H1 (cell line): ENCODE results near the gene ACYP2. TPM values are rescaled to one million over a fixed set of nuclear protein-coding genes. Genes with fewer than 3 reads are reported as not detected.

Source experiments
- CTCF ChIA-PET: fragments of 300-600 bp; sonication (Branson Sonifier 250); formaldehyde crosslinking; loops from one replicate; lab custom pipeline; 2021; ENCODE audit not compliant: partially characterized antibody; lab: Charles Lee
- POLR2A ChIA-PET: fragments of 300-600 bp; sonication (Branson Sonifier 250); formaldehyde crosslinking; loops from one replicate; lab custom pipeline; 2021; ENCODE audit warnings: inconsistent platforms; ENCODE audit not compliant: partially characterized antibody; lab: Charles Lee
- DNase-seq, 2 experiments: peaks; one replicate each; pipeline versions ENCODE4 v3.0.0 to v3.0.0-alpha.2; 2010 to 2022; ENCODE audit warnings: low spot score in 2 of 2, low read depth in 1 of 2, mixed read lengths in 1 of 2
- FAIRE-seq: peaks from 2 replicates; lab custom pipeline; 2011; peaks lifted over from hg19 to GRCh38; lab: Jason Lieb, UNC
- H2AFZ ChIP-seq: 2 replicates; pipeline ENCODE4 v1.8.1; 2012; ENCODE audit warnings: low read length, inconsistent platforms
- H2AK5ac ChIP-seq: 2 replicates; pipeline ENCODE4 v1.6.1; 2013; ENCODE audit warnings: low read depth, low read length
- H2BK120ac ChIP-seq: replicated peaks from 2 replicates; pipeline ENCODE3; 2013; ENCODE audit warnings: low read depth, low read length, inconsistent platforms
- H2BK12ac ChIP-seq: 2 replicates; pipeline ENCODE4 v1.6.1; 2013; ENCODE audit warnings: low read depth, low read length
- H2BK15ac ChIP-seq: 2 replicates; pipeline ENCODE4 v1.6.1; 2013; ENCODE audit warnings: low read length
- H2BK20ac ChIP-seq: 2 replicates; pipeline ENCODE4 v1.6.1; 2013; ENCODE audit warnings: low read length
- H2BK5ac ChIP-seq: 2 replicates; pipeline ENCODE4 v1.6.1; 2013; ENCODE audit warnings: low read depth, low read length
- H3K14ac ChIP-seq: 2 replicates; pipeline ENCODE4 v1.6.1; 2013; ENCODE audit warnings: inconsistent platforms; ENCODE audit not compliant: insufficient read length
- H3K18ac ChIP-seq: 2 replicates; pipeline ENCODE4 v1.6.1; 2013; ENCODE audit warnings: low read length; ENCODE audit errors: extremely low read depth
- H3K23ac ChIP-seq: 2 replicates; pipeline ENCODE4 v1.6.1; 2013; ENCODE audit warnings: inconsistent platforms; ENCODE audit not compliant: insufficient read length
- H3K23me2 ChIP-seq: 2 replicates; pipeline ENCODE4 v1.6.1; 2013; ENCODE audit warnings: low read depth, low read length
- H3K27ac ChIP-seq: 2 replicates; pipeline ENCODE4 v1.6.1; 2011; ENCODE audit warnings: low read depth, low read length, inconsistent platforms
- H3K27me3 ChIP-seq, 4 experiments: replicated peaks in 1 of 4; 1 replicate in 1 of 4; 2 replicates in 3 of 4; pipeline versions ENCODE4 v1.6.1 to v1.8.1; 2011 to 2013; ENCODE audit warnings: low read length in 3 of 4, mild to moderate bottlenecking in 3 of 4, inconsistent platforms in 2 of 4, mixed read lengths in 2 of 4, moderate library complexity in 1 of 4; ENCODE audit not compliant: control insufficient read depth in 3 of 4, insufficient read depth in 3 of 4; ENCODE audit errors: extremely low read depth in 1 of 4
- H3K36me3 ChIP-seq, 4 experiments: 2 replicates each; pipeline versions ENCODE4 v1.6.1 to v1.8.1; 2011 to 2013; ENCODE audit warnings: mild to moderate bottlenecking in 4 of 4, low read length in 3 of 4, moderate library complexity in 2 of 4, control low read depth in 1 of 4, inconsistent platforms in 1 of 4; ENCODE audit not compliant: insufficient read depth in 4 of 4, control insufficient read depth in 2 of 4
- H3K4ac ChIP-seq: replicated peaks from 2 replicates; pipeline ENCODE3; 2013; ENCODE audit warnings: low read length, low read depth, mixed read lengths, inconsistent platforms; ENCODE audit not compliant: insufficient read length
- H3K4me1 ChIP-seq, 4 experiments: replicated peaks in 1 of 4; 1 replicate in 1 of 4; 2 replicates in 3 of 4; pipeline versions ENCODE4 v1.6.1 to v1.8.1; 2011 to 2013; ENCODE audit warnings: low read length in 3 of 4, inconsistent platforms in 2 of 4, mixed read lengths in 1 of 4; ENCODE audit not compliant: insufficient read depth in 4 of 4, control insufficient read depth in 3 of 4
- H3K4me2 ChIP-seq, 2 experiments: 2 replicates each; pipeline versions ENCODE4 v1.6.1 to v1.8.1; 2011 to 2013; ENCODE audit warnings: low read depth in 2 of 2, low read length in 2 of 2, control low read depth in 1 of 2, inconsistent platforms in 1 of 2, mild to moderate bottlenecking in 1 of 2; ENCODE audit not compliant: insufficient read depth in 1 of 2
- H3K4me3 ChIP-seq, 4 experiments: fragments of 200-600, 300-600 bp in 1 of 4; sonication (generic), shearing (Covaris generic), sonication (Bioruptor Twin) in 1 of 4; 2 replicates each; pipeline versions ENCODE4 v1.5.1 to v1.8.1; 2011 to 2016; ENCODE audit warnings: low read length in 4 of 4, low read depth in 3 of 4, control low read depth in 2 of 4, inconsistent platforms in 2 of 4, mild to moderate bottlenecking in 2 of 4, mixed read lengths in 1 of 4, moderate library complexity in 1 of 4; ENCODE audit not compliant: insufficient read depth in 2 of 4; ENCODE audit errors: extremely low read depth in 1 of 4
- H3K56ac ChIP-seq: replicated peaks from 2 replicates; pipeline ENCODE3; 2013; ENCODE audit warnings: low read depth, mild to moderate bottlenecking, mixed read lengths, low read length, inconsistent platforms; ENCODE audit not compliant: insufficient read length
- H3K79me1 ChIP-seq: 2 replicates; pipeline ENCODE4 v1.6.1; 2013; ENCODE audit warnings: low read depth, low read length, control low read depth
- H3K79me2 ChIP-seq, 2 experiments: 2 replicates each; pipeline versions ENCODE4 v1.6.1 to v1.8.1; 2012 to 2013; ENCODE audit warnings: low read length in 2 of 2, mild to moderate bottlenecking in 2 of 2, inconsistent platforms in 1 of 2; ENCODE audit not compliant: insufficient read depth in 2 of 2, control insufficient read depth in 1 of 2
- H3K9ac ChIP-seq, 4 experiments: replicated peaks in 1 of 4; 1 replicate in 1 of 4; 2 replicates in 3 of 4; pipeline versions ENCODE4 v1.6.1 to v1.8.1; 2011 to 2013; ENCODE audit warnings: low read depth in 3 of 4, low read length in 3 of 4, control low read depth in 2 of 4, mild to moderate bottlenecking in 2 of 4, moderate library complexity in 2 of 4, inconsistent platforms in 1 of 4; ENCODE audit errors: extremely low read depth in 1 of 4
- H3K9me3 ChIP-seq, 2 experiments: 2 replicates each; pipeline versions ENCODE4 v1.6.1 to v1.8.1; 2012 to 2013; ENCODE audit warnings: mild to moderate bottlenecking in 2 of 2, moderate library complexity in 2 of 2, control low read depth in 1 of 2, inconsistent platforms in 1 of 2, low read depth in 1 of 2, low read length in 1 of 2, mixed read lengths in 1 of 2; ENCODE audit not compliant: insufficient read depth in 2 of 2
- H4K20me1 ChIP-seq, 2 experiments: replicated peaks in 1 of 2; 2 replicates each; pipeline versions ENCODE3 to v1.8.1; 2011 to 2013; ENCODE audit warnings: inconsistent platforms in 2 of 2, low read length in 2 of 2, mild to moderate bottlenecking in 1 of 2; ENCODE audit not compliant: insufficient read depth in 2 of 2, control insufficient read depth in 1 of 2
- H4K5ac ChIP-seq: 2 replicates; pipeline ENCODE4 v1.6.1; 2013; ENCODE audit warnings: low read length, low read depth, mixed read lengths, inconsistent platforms; ENCODE audit not compliant: insufficient read length
- H4K8ac ChIP-seq: 2 replicates; pipeline ENCODE4 v1.8.0; 2013; ENCODE audit warnings: mild to moderate bottlenecking, moderate library complexity, low read length, inconsistent platforms; ENCODE audit not compliant: insufficient read depth; ENCODE audit errors: extremely low read depth
- H4K91ac ChIP-seq: replicated peaks from 2 replicates; pipeline ENCODE3; 2013; ENCODE audit warnings: low read length, mixed read lengths, inconsistent platforms; ENCODE audit not compliant: insufficient read length
- BACH1 ChIP-seq: IDR thresholded peaks from 2 replicates; pipeline ENCODE4 v1.6.1; 2012; ENCODE audit warnings: low read length, improper control_type of control experiment
- BCL11A ChIP-seq, 2 experiments: IDR thresholded peaks; one replicate each; pipeline ENCODE4 v1.6.1; 2011; ENCODE audit warnings: low read depth in 2 of 2, low read length in 2 of 2, mild to moderate bottlenecking in 2 of 2
- CBX8 ChIP-seq: fragments of 300-800, 300-1000 bp; sonication (generic); IDR thresholded peaks from 2 replicates; pipeline ENCODE4 v1.7.1; 2016; ENCODE audit warnings: low read depth, low read length, borderline replicate concordance
- CEBPB ChIP-seq: IDR thresholded peaks from 2 replicates; pipeline ENCODE4 v1.6.1; 2012; ENCODE audit warnings: low read depth, low read length
- EP300 ChIP-seq, 2 experiments: IDR thresholded peaks; 1 replicate in 1 of 2; 2 replicates in 1 of 2; pipeline ENCODE4 v1.6.1; 2011 to 2012; ENCODE audit warnings: low read depth in 2 of 2, low read length in 2 of 2, mild to moderate bottlenecking in 2 of 2, borderline replicate concordance in 1 of 2, inconsistent platforms in 1 of 2, moderate library complexity in 1 of 2
- HDAC6 ChIP-seq: IDR thresholded peaks from one replicate; pipeline ENCODE4 v1.7.1; 2012; ENCODE audit warnings: low read depth, mild to moderate bottlenecking, inconsistent platforms, low read length, moderate library complexity
- MAX ChIP-seq: IDR thresholded peaks from 2 replicates; pipeline ENCODE4 v1.6.1; 2012; ENCODE audit warnings: inconsistent platforms
- NANOG ChIP-seq: IDR thresholded peaks from 2 replicates; pipeline ENCODE4 v1.6.1; 2011; ENCODE audit warnings: low read length, low read depth, mild to moderate bottlenecking, inconsistent platforms; ENCODE audit not compliant: insufficient read depth, poor library complexity, severe bottlenecking
- POU5F1 ChIP-seq: IDR thresholded peaks from 2 replicates; pipeline ENCODE4 v1.6.1; 2011; ENCODE audit warnings: low read depth, mild to moderate bottlenecking, low read length, moderate library complexity
- RFX5 ChIP-seq: IDR thresholded peaks from 2 replicates; pipeline ENCODE4 v1.6.1; 2011; ENCODE audit warnings: low read depth, low read length, improper control_type of control experiment, borderline replicate concordance
- SP4 ChIP-seq: IDR thresholded peaks from 2 replicates; pipeline ENCODE4 v1.6.1; 2012; ENCODE audit warnings: low read length, inconsistent platforms
- USF2 ChIP-seq: IDR thresholded peaks from 2 replicates; pipeline ENCODE4 v1.6.1; 2011; ENCODE audit warnings: low read length, improper control_type of control experiment
- ZNF274 ChIP-seq: IDR thresholded peaks from 2 replicates; pipeline ENCODE4 v1.7.0; 2012; ENCODE audit warnings: low read length, borderline replicate concordance; ENCODE audit errors: extremely low read depth
- WGBS, 2 experiments: shearing (Covaris generic) in 1 of 2; methylation state at CpG; one replicate each; pipeline versions ENCODE4 v1.1.6 to v1.1.7; 2013 to 2015; ENCODE audit warnings: low lambda C conversion rate in 2 of 2, mixed read lengths in 2 of 2, inconsistent platforms in 1 of 2, low coverage in 1 of 2, missing lambda C conversion rate in 1 of 2; ENCODE audit not compliant: insufficient replicate concordance in 2 of 2, insufficient coverage in 1 of 2, insufficient read length in 1 of 2; ENCODE audit errors: extremely low coverage in 1 of 2, missing lambda C conversion rate in 1 of 2; 5-methylcytosine and 5-hydroxymethylcytosine counted together
- polyA plus RNA-seq, 7 experiments: library from polyadenylated mRNA; depleted of rRNA in 3 of 7; stranded (reverse) in 5 of 7; unstranded in 2 of 7; fragments of >200 nt in 5 of 7; fragments of 200-250 nt in 2 of 7; gene quantifications; 1 replicate in 5 of 7; 2 replicates in 1 of 7; 4 replicates in 1 of 7; pipeline versions ENCODE4 v1.2.1 to v1.2.3, GENCODE V29; 2011 to 2013; ENCODE audit warnings: missing spikeins in 2 of 7, mixed read lengths in 2 of 7
- total RNA-seq: library from RNA; stranded (reverse); fragmentation: NEBNext Ultra II Directional; extraction: Animal tissue kit (Norgen Biotek cat#: 25700); gene quantifications from 2 replicates; pipeline ENCODE4 v1.2.1, GENCODE V29; 2021

Gene ACYP2
- total and polyA plus RNA-seq, 2 of the 8 experiments (the other 6 are each of a cell fraction or from before 2014, with no cell fraction given) = 3.4 to 4.4 TPM

GRCh38 chr2:54067851-54068375 is 47.5 kb upstream of the ACYP2 start:
- Histone ChIP-seq H3K9ac (no peak overlapping the region), H2BK5ac (no peak overlapping the region), H4K91ac (no peak overlapping the region), H3K18ac (no peak overlapping the region), H3K79me1 (no peaks in the 10 kb centered on the region), H3K79me2 (no peaks in the 10 kb centered on the region), H4K5ac (no peak overlapping the region), H3K23me2 (no peaks in the 10 kb centered on the region), H2BK12ac (no peak overlapping the region), H3K27ac (no peak overlapping the region), H3K14ac (no peak overlapping the region), H3K23ac (no peak overlapping the region), H2AFZ (no peak overlapping the region), H3K4me3 (no peak overlapping the region), H4K8ac (no peak overlapping the region), H3K4me2 (no peak overlapping the region), H2BK120ac (no peak overlapping the region), H3K9me3 (no peaks in the 10 kb centered on the region), H2BK20ac (no peak overlapping the region), H3K4ac (no peak overlapping the region), H3K4me1 (no peaks in the 10 kb centered on the region), H3K56ac (no peak overlapping the region), H3K36me3 (no peaks in the 10 kb centered on the region), H3K27me3 (no peaks in the 10 kb centered on the region), H4K20me1 (no peaks in the 10 kb centered on the region), H2AK5ac (no peak overlapping the region), H2BK15ac (no peak overlapping the region)
- FAIRE-seq (no peak), DNase-seq (no peak)
- ChIA-PET CTCF (interaction anchor here (0.8 to 1.6 kb wide), 2 partner anchors 11 to 14 kb away, joined by 3 to 4 read pairs; no protein-coding TSS in a partner anchor), POLR2A (no interaction called here)
- 85% methylated on average over 5 of the region's 5 CpGs; no CpG with 5 or more reads in 1 of the 2 experiments for WGBS, 2 experiments
- TF ChIP-seq USF2 (no peak), POU5F1 (no peak), MAX (no peak), RFX5 (no peak), NANOG (no peak), BACH1 (no peak), CBX8 (no peak), HDAC6 (no peak), SP4 (no peak), BCL11A (IDR thresholded peaks at IDR 0.05; ENCODE audit: low read depth in 2 of 2, low read length in 2 of 2) (no peak), EP300 (IDR thresholded peaks at IDR 0.05; ENCODE audit: borderline replicate concordance in 1 of 2, low read depth in 2 of 2, low read length in 2 of 2) (no peak), ZNF274 (no peak), CEBPB (no peak)
